Mucosa of stomach (tissue), 1 donor: ENCODE results near the gene PTPRD.

Source experiments
- H3K27me3 ChIP-seq: one replicate; pipeline ENCODE4 v1.7.0; 2013; ENCODE audit warnings: mild to moderate bottlenecking, low read length; ENCODE audit not compliant: control insufficient read depth, insufficient read depth
- H3K36me3 ChIP-seq: one replicate; pipeline ENCODE4 v1.7.0; 2013; ENCODE audit warnings: low read length; ENCODE audit not compliant: control insufficient read depth, insufficient read depth
- H3K4me1 ChIP-seq: one replicate; pipeline ENCODE4 v1.7.0; 2013; ENCODE audit warnings: mild to moderate bottlenecking, low read length; ENCODE audit not compliant: control insufficient read depth, insufficient read depth
- H3K4me3 ChIP-seq: one replicate; pipeline ENCODE4 v1.7.0; 2013; ENCODE audit warnings: low read length
- H3K9ac ChIP-seq: one replicate; pipeline ENCODE4 v1.7.0; 2013; ENCODE audit warnings: mild to moderate bottlenecking, low read length, moderate library complexity
- H3K9me3 ChIP-seq: one replicate; pipeline ENCODE4 v1.7.0; 2013; ENCODE audit warnings: mild to moderate bottlenecking, low read length, moderate library complexity; ENCODE audit not compliant: control insufficient read depth
- donor health status: Pancreatic carcinoma.

PTPRD gene

GRCh38 chr9:8804613-8805012, 1808.2 kb downstream of the PTPRD start:
- Histone ChIP-seq H3K9ac (no peak overlapping the region), H3K9me3 (no peaks in the 10 kb centered on the region), H3K36me3 (no peaks in the 10 kb centered on the region), H3K4me1 (peaks cover 13% of the 10 kb centered on the region), H3K4me3 (no peak overlapping the region), H3K27me3 (no peaks in the 10 kb centered on the region)

- H3K36me3 ChIP-seq: no peaks in the 10 kb centered on the region
- H3K9ac ChIP-seq: no peak overlapping the region
- H3K27me3 ChIP-seq: no peaks in the 10 kb centered on the region
- no peak overlapping the region for H3K4me3 ChIP-seq
- H3K4me1 ChIP-seq: peaks cover 13% of the 10 kb centered on the region
- no peaks in the 10 kb centered on the region for H3K9me3 ChIP-seq
Measured at GRCh38 chr9:8802242-8802641, 1810.6 kb downstream of the PTPRD start.

GRCh38 chr9:8800196-8800595, 1812.6 kb downstream of the PTPRD start:
- H3K9me3 ChIP-seq: no peaks in the 10 kb centered on the region
- peaks cover 13% of the 10 kb centered on the region for H3K4me1 ChIP-seq
- no peaks in the 10 kb centered on the region for H3K27me3 ChIP-seq
- no peak overlapping the region for H3K4me3 ChIP-seq
- H3K36me3 ChIP-seq: no peaks in the 10 kb centered on the region
- H3K9ac ChIP-seq: no peak overlapping the region

GRCh38 chr9:8799615-8800014, 1813.2 kb downstream of the PTPRD start:
- Histone ChIP-seq H3K4me1 (peaks cover 8% of the 10 kb centered on the region), H3K27me3 (no peaks in the 10 kb centered on the region), H3K36me3 (no peaks in the 10 kb centered on the region), H3K9me3 (no peaks in the 10 kb centered on the region), H3K4me3 (no peak overlapping the region), H3K9ac (no peak overlapping the region)

- Histone ChIP-seq H3K36me3 (no peaks in the 10 kb centered on the region), H3K9ac (no peak overlapping the region), H3K4me1 (peaks cover 8% of the 10 kb centered on the region), H3K4me3 (no peak overlapping the region), H3K9me3 (no peaks in the 10 kb centered on the region), H3K27me3 (no peaks in the 10 kb centered on the region)
Measured at GRCh38 chr9:8799206-8799605, 1813.6 kb downstream of the PTPRD start.

GRCh38 chr9:8784838-8785237, 1828.0 kb downstream of the PTPRD start:
- Histone ChIP-seq H3K27me3 (no peaks in the 10 kb centered on the region), H3K4me1 (no peaks in the 10 kb centered on the region), H3K9me3 (no peaks in the 10 kb centered on the region), H3K36me3 (no peaks in the 10 kb centered on the region), H3K9ac (no peak overlapping the region), H3K4me3 (no peak overlapping the region)

- H3K9ac ChIP-seq: no peak overlapping the region
- no peaks in the 10 kb centered on the region for H3K36me3 ChIP-seq
- H3K4me1 ChIP-seq: no peaks in the 10 kb centered on the region
- H3K4me3 ChIP-seq: no peak overlapping the region
- H3K27me3 ChIP-seq: no peaks in the 10 kb centered on the region
- H3K9me3 ChIP-seq: no peaks in the 10 kb centered on the region
Measured at GRCh38 chr9:8783941-8784340, 1828.9 kb downstream of the PTPRD start.

- no peaks in the 10 kb centered on the region for H3K36me3 ChIP-seq
Measured at GRCh38 chr9:8782237-8782636, 1830.6 kb downstream of the PTPRD start.

GRCh38 chr9:8781458-8781857, 1831.3 kb downstream of the PTPRD start:
- Histone ChIP-seq H3K9me3 (no peaks in the 10 kb centered on the region), H3K4me3 (no peak overlapping the region), H3K36me3 (no peaks in the 10 kb centered on the region), H3K4me1 (no peaks in the 10 kb centered on the region), H3K9ac (no peak overlapping the region), H3K27me3 (no peaks in the 10 kb centered on the region)

More at GRCh38 chr9:8782237-8782636, 1830.6 kb downstream of the PTPRD start:
- Histone ChIP-seq H3K4me3 (no peak overlapping the region), H3K9ac (no peak overlapping the region), H3K9me3 (no peaks in the 10 kb centered on the region), H3K27me3 (no peaks in the 10 kb centered on the region), H3K4me1 (no peaks in the 10 kb centered on the region)

- Histone ChIP-seq H3K9me3 (no peaks in the 10 kb centered on the region), H3K4me3 (no peak overlapping the region), H3K4me1 (no peaks in the 10 kb centered on the region), H3K27me3 (no peaks in the 10 kb centered on the region), H3K36me3 (no peaks in the 10 kb centered on the region), H3K9ac (no peak overlapping the region)
Measured at GRCh38 chr9:8780386-8780785, 1832.4 kb downstream of the PTPRD start.

GRCh38 chr9:8779478-8779877, 1833.3 kb downstream of the PTPRD start:
- Histone ChIP-seq H3K9ac (no peak overlapping the region), H3K27me3 (no peaks in the 10 kb centered on the region), H3K4me3 (no peak overlapping the region), H3K4me1 (no peaks in the 10 kb centered on the region), H3K36me3 (no peaks in the 10 kb centered on the region), H3K9me3 (no peaks in the 10 kb centered on the region)

GRCh38 chr9:8778356-8778755, 1834.4 kb downstream of the PTPRD start:
- no peak overlapping the region for H3K4me3 ChIP-seq
- H3K27me3 ChIP-seq: no peaks in the 10 kb centered on the region
- no peaks in the 10 kb centered on the region for H3K36me3 ChIP-seq
- no peaks in the 10 kb centered on the region for H3K9me3 ChIP-seq
- H3K9ac ChIP-seq: no peak overlapping the region
- H3K4me1 ChIP-seq: no peaks in the 10 kb centered on the region

- H3K4me3 ChIP-seq: no peak overlapping the region
- no peak overlapping the region for H3K9ac ChIP-seq
- no peaks in the 10 kb centered on the region for H3K27me3 ChIP-seq
- H3K4me1 ChIP-seq: no peaks in the 10 kb centered on the region
- H3K36me3 ChIP-seq: no peaks in the 10 kb centered on the region
- no peaks in the 10 kb centered on the region for H3K9me3 ChIP-seq
Measured at GRCh38 chr9:8772302-8772701, 1840.5 kb downstream of the PTPRD start.
